HG03139 (cell line): ENCODE measurements around the gene TSN.
"Not testable (repeated sequence)": the region's sequence is repeated elsewhere in the genome, so short reads cannot be mapped to it uniquely, and the experiment has no call there.

Experiments used
- ATAC-seq: cut with Tn5 transposase; IDR thresholded peaks from one replicate; pipeline ENCODE4 v1.9.1; 2021; ENCODE audit not compliant: unreplicated experiment

The TSN gene

GRCh38 chr2:121755237-121756111 is at the start of gene TSN:
Gene TSN (plus strand): TSS chr2:121755651. CDS start chr2:121755780, 129 bp downstream.
- peak; percentile 100 for ATAC-seq

- ATAC-seq, result no peak
Measured at GRCh38 chr2:121705958-121706357, 49.5 kb upstream of the TSN start.

- no peak for ATAC-seq
Measured at GRCh38 chr2:121707344-121707919, 48.0 kb upstream of the TSN start.

GRCh38 chr2:121707920-121708361 is 47.5 kb upstream of the TSN start:
- ATAC-seq, result no peak

GRCh38 chr2:121709776-121710469 is 45.5 kb upstream of the TSN start:
- ATAC-seq, result no peak

- no peak for ATAC-seq
Measured at GRCh38 chr2:121710470-121711170, 44.8 kb upstream of the TSN start.

GRCh38 chr2:121711481-121711880 is 44.0 kb upstream of the TSN start:
- ATAC-seq, result not testable (repeated sequence)

GRCh38 chr2:121716126-121716525 is 39.3 kb upstream of the TSN start:
- ATAC-seq, result no peak

- no peak for ATAC-seq
Measured at GRCh38 chr2:121717529-121717928, 37.9 kb upstream of the TSN start.

- ATAC-seq, result no peak
Measured at GRCh38 chr2:121721926-121722325, 33.5 kb upstream of the TSN start.

GRCh38 chr2:121722479-121722878 is 33.0 kb upstream of the TSN start:
- no peak for ATAC-seq

- ATAC-seq, result no peak
Measured at GRCh38 chr2:121723316-121723715, 32.1 kb upstream of the TSN start.

GRCh38 chr2:121727332-121727731 is 28.1 kb upstream of the TSN start:
- ATAC-seq, result no peak

GRCh38 chr2:121727950-121728349 is 27.5 kb upstream of the TSN start:
- ATAC-seq, result no peak

- no peak for ATAC-seq
Measured at GRCh38 chr2:121731366-121731765, 24.1 kb upstream of the TSN start.

- ATAC-seq, result not testable (repeated sequence)
Measured at GRCh38 chr2:121734544-121734943, 20.9 kb upstream of the TSN start.

GRCh38 chr2:121735518-121736074 is 19.9 kb upstream of the TSN start:
- ATAC-seq, result no peak

GRCh38 chr2:121736140-121736461 is 19.4 kb upstream of the TSN start:
- no peak for ATAC-seq

GRCh38 chr2:121736462-121737336 is 18.8 kb upstream of the TSN start, which contains the start of gene NIFK:
Gene NIFK (minus strand): TSS chr2:121736875. CDS start chr2:121736850, 25 bp downstream.
- ATAC-seq, result peak; percentile 95

GRCh38 chr2:121740973-121741372 is 14.5 kb upstream of the TSN start:
- no peak for ATAC-seq
